HEK293 (cell line): ENCODE measurements around the gene LARGE1.

Experiments
- CTCF ChIA-PET: fragments of 350-600 bp; formaldehyde crosslinking; extraction: SDS; loops from one replicate; lab custom pipeline; 2021; ENCODE audit warnings: antibody characterized with exemption; lab: Yijun Ruan, JAX
- POLR2A ChIA-PET: fragments of 300-600 bp; formaldehyde crosslinking; extraction: SDS; loops from one replicate; lab custom pipeline; 2020; ENCODE audit warnings: antibody characterized with exemption, inconsistent platforms; lab: Yijun Ruan, JAX
- H3K27ac ChIP-seq: fragments of 200-500 bp; sonication (Bioruptor generic); 2 replicates; pipeline ENCODE4 v1.5.1; 2014; ENCODE audit warnings: low read depth, low read length, control low read depth, inconsistent platforms; ENCODE audit errors: extremely low read depth
- H3K36me3 ChIP-seq, 2 experiments: fragments of 200-500 bp in 1 of 2; sonication (Bioruptor generic) in 1 of 2; 1 replicate in 1 of 2; 2 replicates in 1 of 2; pipeline ENCODE4 v1.5.1; 2014 to 2017; ENCODE audit warnings: inconsistent platforms in 2 of 2, low read length in 2 of 2; ENCODE audit not compliant: control insufficient read depth in 2 of 2, insufficient read depth in 1 of 2
- H3K4me1 ChIP-seq: fragments of 200-500 bp; sonication (Bioruptor generic); 2 replicates; pipeline ENCODE4 v1.5.1; 2014; ENCODE audit warnings: mild to moderate bottlenecking, low read length, inconsistent platforms; ENCODE audit not compliant: control insufficient read depth, insufficient read depth
- H3K4me3 ChIP-seq: 2 replicates; pipeline ENCODE4 v1.5.1; 2011; ENCODE audit warnings: low read depth, mild to moderate bottlenecking, control low read depth, low read length, moderate library complexity
- H3K9me3 ChIP-seq: fragments of 200-500 bp; sonication (Bioruptor generic); 2 replicates; pipeline ENCODE4 v1.5.1; 2014; ENCODE audit warnings: low read depth, low read length, inconsistent platforms; ENCODE audit not compliant: control insufficient read depth, insufficient read depth
- HOXD13 ChIP-seq: sonication (generic); formaldehyde crosslinking; IDR thresholded peaks from 2 replicates; pipeline ENCODE4 v1.8.0; 2022; ENCODE audit warnings: missing genetic modification reagents, borderline replicate concordance
- KLF1 ChIP-seq: fragments of 450-650 bp; formaldehyde crosslinking; IDR thresholded peaks from 2 replicates; pipeline ENCODE4 v1.5.1; 2016; ENCODE audit warnings: missing biosample characterization, missing genetic modification characterization
- KLF9 ChIP-seq: fragments of 450-650 bp; formaldehyde crosslinking; IDR thresholded peaks from 2 replicates; pipeline ENCODE4 v1.5.1; 2016; ENCODE audit warnings: missing biosample characterization, missing genetic modification characterization, low read depth
- SETDB1 ChIP-seq: IDR thresholded peaks from one replicate; pipeline ENCODE4 v1.6.1; 2017; ENCODE audit warnings: mild to moderate bottlenecking, low read length, moderate library complexity, mixed read lengths; ENCODE audit not compliant: insufficient read length
- TRIM28 ChIP-seq: IDR thresholded peaks from 2 replicates; pipeline ENCODE4 v1.6.1; 2011; ENCODE audit warnings: low read length, control low read depth, borderline replicate concordance
- WT1 ChIP-seq: fragments of 450-650 bp; formaldehyde crosslinking; IDR thresholded peaks from 2 replicates; pipeline ENCODE4 v1.5.1; 2016; ENCODE audit warnings: missing biosample characterization, missing genetic modification characterization
- ZBTB17 ChIP-seq: fragments of 450-650 bp; formaldehyde crosslinking; IDR thresholded peaks from 2 replicates; pipeline ENCODE4 v1.5.1; 2016; ENCODE audit warnings: missing biosample characterization, missing genetic modification characterization
- ZFP37 ChIP-seq: fragments of 450-650 bp; formaldehyde crosslinking; IDR thresholded peaks from 2 replicates; pipeline ENCODE4 v1.5.1; 2016; ENCODE audit warnings: missing biosample characterization, missing genetic modification characterization
- ZNF133 ChIP-seq: fragments of 450-650 bp; formaldehyde crosslinking; IDR thresholded peaks from 2 replicates; pipeline ENCODE4 v1.5.1; 2016; ENCODE audit warnings: missing biosample characterization, missing genetic modification characterization
- ZNF16 ChIP-seq: fragments of 450-650 bp; formaldehyde crosslinking; IDR thresholded peaks from 2 replicates; pipeline ENCODE4 v1.5.1; 2016; ENCODE audit warnings: low read depth, missing biosample characterization, missing genetic modification characterization
- ZNF335 ChIP-seq: fragments of 450-650 bp; formaldehyde crosslinking; conservative IDR thresholded peaks from 2 replicates; pipeline ENCODE4 v1.5.1; 2016; ENCODE audit warnings: missing biosample characterization, missing genetic modification characterization
- ZNF350 ChIP-seq: fragments of 450-650 bp; formaldehyde crosslinking; IDR thresholded peaks from 2 replicates; pipeline ENCODE4 v1.5.0; 2017; ENCODE audit warnings: missing biosample characterization, mild to moderate bottlenecking, missing genetic modification characterization
- ZNF366 ChIP-seq: fragments of 450-650 bp; formaldehyde crosslinking; conservative IDR thresholded peaks from 2 replicates; pipeline ENCODE4 v1.5.1; 2016; ENCODE audit warnings: missing biosample characterization, missing genetic modification characterization
- ZNF473 ChIP-seq: fragments of 450-650 bp; formaldehyde crosslinking; IDR thresholded peaks from 2 replicates; pipeline ENCODE4 v1.5.1; 2017; ENCODE audit warnings: missing biosample characterization, missing genetic modification characterization
- ZNF510 ChIP-seq: fragments of 450-650 bp; formaldehyde crosslinking; IDR thresholded peaks from 2 replicates; pipeline ENCODE4 v1.5.1; 2018; ENCODE audit warnings: mild to moderate bottlenecking, missing genetic modification characterization, missing biosample characterization; ENCODE audit not compliant: insufficient replicate concordance
- ZNF514 ChIP-seq: fragments of 450-650 bp; formaldehyde crosslinking; IDR thresholded peaks from 2 replicates; pipeline ENCODE4 v1.5.1; 2016; ENCODE audit warnings: missing biosample characterization, missing genetic modification characterization
- ZNF548 ChIP-seq: fragments of 450-650 bp; formaldehyde crosslinking; IDR thresholded peaks from 2 replicates; pipeline ENCODE4 v1.5.1; 2016; ENCODE audit warnings: missing biosample characterization, missing genetic modification characterization
- ZNF555 ChIP-seq: fragments of 450-650 bp; formaldehyde crosslinking; conservative IDR thresholded peaks from 2 replicates; pipeline ENCODE4 v1.5.1; 2017; ENCODE audit warnings: missing biosample characterization, mild to moderate bottlenecking, missing genetic modification characterization, inconsistent platforms
- ZNF621 ChIP-seq: fragments of 450-650 bp; formaldehyde crosslinking; IDR thresholded peaks from 2 replicates; pipeline ENCODE4 v1.5.1; 2017; ENCODE audit warnings: missing biosample characterization, missing genetic modification characterization
- ZNF664 ChIP-seq: fragments of 450-650 bp; formaldehyde crosslinking; IDR thresholded peaks from 2 replicates; pipeline ENCODE4 v1.5.1; 2016; ENCODE audit warnings: missing biosample characterization, missing genetic modification characterization
- ZNF76 ChIP-seq: fragments of 450-650 bp; formaldehyde crosslinking; IDR thresholded peaks from 2 replicates; pipeline ENCODE4; 2016; ENCODE audit warnings: low read depth, missing biosample characterization, missing genetic modification characterization, borderline replicate concordance
- ZSCAN16 ChIP-seq: fragments of 450-650 bp; formaldehyde crosslinking; IDR thresholded peaks from 2 replicates; pipeline ENCODE4 v1.5.1; 2016; ENCODE audit warnings: missing biosample characterization, missing genetic modification characterization
- TF ChIP-seq, protein P1 (sequence below): fragments of 450-650 bp; formaldehyde crosslinking; IDR thresholded peaks from 2 replicates; pipeline ENCODE4 v1.5.1; 2016; ENCODE audit warnings: missing biosample characterization, missing genetic modification characterization
- TF ChIP-seq, protein P2 (sequence below): fragments of 450-650 bp; formaldehyde crosslinking; IDR thresholded peaks from 2 replicates; pipeline ENCODE4 v1.5.1; 2016; ENCODE audit warnings: missing biosample characterization, missing genetic modification characterization, low read depth
- TF ChIP-seq, protein P3 (sequence below): fragments of 450-650 bp; formaldehyde crosslinking; IDR thresholded peaks from 2 replicates; pipeline ENCODE4 v1.5.1; 2016; ENCODE audit warnings: missing biosample characterization, missing genetic modification characterization
- TF ChIP-seq, protein P4 (sequence below): fragments of 450-650 bp; formaldehyde crosslinking; IDR thresholded peaks from 2 replicates; pipeline ENCODE4 v1.5.1; 2017; ENCODE audit warnings: missing biosample characterization, missing genetic modification characterization

The LARGE1 gene

DNA sequence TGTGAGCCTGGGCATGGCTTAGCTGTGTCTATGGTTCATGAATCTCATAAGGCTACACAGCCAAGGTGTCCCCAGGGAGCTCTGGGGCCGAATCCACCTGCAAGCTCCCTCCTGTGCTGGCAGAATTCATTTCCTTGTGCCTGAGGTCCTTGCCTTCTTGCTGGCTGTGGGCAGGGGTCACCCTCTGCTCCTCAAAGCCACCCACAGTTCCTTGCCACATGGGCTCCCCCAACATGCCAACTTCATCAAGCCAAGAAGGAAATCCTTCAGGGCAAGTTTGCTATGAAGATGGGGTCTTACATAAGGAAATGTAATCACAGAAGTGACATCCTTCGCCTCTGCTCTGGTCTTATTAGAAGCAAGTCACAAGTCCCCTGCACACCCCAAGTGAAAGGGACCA, 24.8 kb downstream of the LARGE1 start:
- POLR2A ChIA-PET, result no interaction called here
- Histone ChIP-seq H3K27ac (no peak overlapping the region), H3K9me3 (no peaks in the 10 kb centered on the region), H3K36me3 (no peaks in the 10 kb centered on the region), H3K4me1 (peaks cover 3% of the 10 kb centered on the region), H3K4me3 (no peak overlapping the region)
- no peak for TF ChIP-seq ZFP37 (tag by site-specific recombination)
- TF ChIP-seq ZNF366, result no peak
- TF ChIP-seq, protein P1, sequence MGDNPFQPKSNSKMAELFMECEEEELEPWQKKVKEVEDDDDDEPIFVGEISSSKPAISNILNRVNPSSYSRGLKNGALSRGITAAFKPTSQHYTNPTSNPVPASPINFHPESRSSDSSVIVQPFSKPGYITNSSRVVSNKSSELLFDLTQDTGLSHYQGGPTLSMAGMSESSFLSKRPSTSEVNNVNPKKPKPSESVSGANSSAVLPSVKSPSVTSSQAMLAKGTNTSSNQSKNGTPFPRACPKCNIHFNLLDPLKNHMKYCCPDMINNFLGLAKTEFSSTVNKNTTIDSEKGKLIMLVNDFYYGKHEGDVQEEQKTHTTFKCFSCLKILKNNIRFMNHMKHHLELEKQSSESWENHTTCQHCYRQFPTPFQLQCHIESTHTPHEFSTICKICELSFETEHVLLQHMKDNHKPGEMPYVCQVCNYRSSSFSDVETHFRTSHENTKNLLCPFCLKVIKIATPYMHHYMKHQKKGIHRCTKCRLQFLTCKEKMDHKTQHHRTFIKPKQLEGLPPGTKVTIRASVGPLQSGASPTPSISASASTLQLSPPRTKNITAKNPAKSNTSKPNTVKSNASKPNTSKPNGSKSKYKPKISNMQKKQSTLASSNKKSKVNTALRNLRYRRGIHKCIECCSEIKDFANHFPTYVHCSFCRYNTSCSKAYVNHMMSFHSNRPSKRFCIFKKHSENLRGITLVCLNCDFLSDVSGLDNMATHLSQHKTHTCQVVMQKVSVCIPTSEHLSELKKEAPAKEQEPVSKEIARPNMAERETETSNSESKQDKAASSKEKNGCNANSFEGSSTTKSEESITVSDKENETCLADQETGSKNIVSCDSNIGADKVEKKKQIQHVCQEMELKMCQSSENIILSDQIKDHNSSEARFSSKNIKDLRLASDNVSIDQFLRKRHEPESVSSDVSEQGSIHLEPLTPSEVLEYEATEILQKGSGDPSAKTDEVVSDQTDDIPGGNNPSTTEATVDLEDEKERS (tag by site-specific recombination), result 0 out of 2 replicates have a peak, but pooled peaks have one; percentile 14
- TF ChIP-seq ZBTB17 (tag by site-specific recombination), result no peak
- no peak for TF ChIP-seq ZNF473 (tag by site-specific recombination)
- TF ChIP-seq TRIM28, result no peak
- TF ChIP-seq KLF9, result no peak
- no peak for TF ChIP-seq ZNF514 (tag by site-specific recombination)
- no peak for TF ChIP-seq ZSCAN16 (tag by site-specific recombination)
- peak; percentile 32 for TF ChIP-seq SETDB1
- CTCF ChIA-PET, result no interaction called here

DNA sequence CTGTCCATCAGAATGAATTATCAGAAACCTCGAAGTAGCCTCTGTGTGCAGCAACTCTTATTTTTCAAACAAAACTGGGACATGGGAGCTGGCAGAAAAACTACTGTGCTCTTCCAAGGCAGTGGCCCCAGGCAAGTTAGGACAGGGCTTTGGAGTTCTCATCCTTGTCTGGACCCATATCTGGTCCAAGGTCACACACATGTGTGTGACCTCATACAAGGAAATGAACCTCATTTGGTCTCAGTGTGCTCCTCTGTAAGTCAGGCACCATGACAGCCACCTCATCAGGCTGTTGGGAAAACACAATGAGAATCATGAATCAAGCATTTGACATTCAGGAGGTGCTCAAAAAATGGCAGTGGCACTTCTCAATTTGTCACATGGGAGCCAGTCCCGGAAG, 25.8 kb downstream of the LARGE1 start:
- TF ChIP-seq, protein P2, sequence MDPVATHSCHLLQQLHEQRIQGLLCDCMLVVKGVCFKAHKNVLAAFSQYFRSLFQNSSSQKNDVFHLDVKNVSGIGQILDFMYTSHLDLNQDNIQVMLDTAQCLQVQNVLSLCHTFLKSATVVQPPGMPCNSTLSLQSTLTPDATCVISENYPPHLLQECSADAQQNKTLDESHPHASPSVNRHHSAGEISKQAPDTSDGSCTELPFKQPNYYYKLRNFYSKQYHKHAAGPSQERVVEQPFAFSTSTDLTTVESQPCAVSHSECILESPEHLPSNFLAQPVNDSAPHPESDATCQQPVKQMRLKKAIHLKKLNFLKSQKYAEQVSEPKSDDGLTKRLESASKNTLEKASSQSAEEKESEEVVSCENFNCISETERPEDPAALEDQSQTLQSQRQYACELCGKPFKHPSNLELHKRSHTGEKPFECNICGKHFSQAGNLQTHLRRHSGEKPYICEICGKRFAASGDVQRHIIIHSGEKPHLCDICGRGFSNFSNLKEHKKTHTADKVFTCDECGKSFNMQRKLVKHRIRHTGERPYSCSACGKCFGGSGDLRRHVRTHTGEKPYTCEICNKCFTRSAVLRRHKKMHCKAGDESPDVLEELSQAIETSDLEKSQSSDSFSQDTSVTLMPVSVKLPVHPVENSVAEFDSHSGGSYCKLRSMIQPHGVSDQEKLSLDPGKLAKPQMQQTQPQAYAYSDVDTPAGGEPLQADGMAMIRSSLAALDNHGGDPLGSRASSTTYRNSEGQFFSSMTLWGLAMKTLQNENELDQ, result no peak
- TF ChIP-seq KLF1 (no peak), ZNF555 (tag by site-specific recombination) (no peak), ZNF76 (no peak), ZNF133 (tag by site-specific recombination) (no peak), ZNF664 (tag by site-specific recombination) (no peak), KLF9 (no peak)
- Histone ChIP-seq H3K9me3 (no peaks in the 10 kb centered on the region), H3K4me1 (peaks cover 4% of the 10 kb centered on the region; the same call in 1 of the 2 replicates), H3K36me3 (no peaks in the 10 kb centered on the region), H3K27ac (no peak overlapping the region), H3K4me3 (no peak overlapping the region)
- CTCF ChIA-PET, result no interaction called here
- POLR2A ChIA-PET, result no interaction called here

DNA sequence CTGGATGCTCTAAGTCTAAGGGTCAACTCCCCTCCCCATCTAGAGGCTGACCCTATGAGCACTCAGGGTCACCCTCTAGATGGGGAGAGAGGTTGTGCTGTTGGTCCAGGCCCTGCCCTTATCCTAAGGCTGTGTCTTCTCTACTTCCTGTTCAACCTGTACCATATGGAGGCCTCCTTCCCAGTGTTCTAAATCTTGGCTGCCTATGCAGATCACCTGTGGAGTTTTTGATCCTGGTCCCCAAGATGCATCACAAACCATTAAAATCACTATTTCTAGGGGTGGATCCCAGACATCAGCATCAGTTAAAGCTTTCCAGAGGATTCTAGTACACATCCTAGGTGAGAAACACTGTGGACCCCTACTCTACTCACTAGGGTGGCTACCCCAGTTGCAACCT, 26.2 kb downstream of the LARGE1 start:
- Histone ChIP-seq H3K9me3 (no peaks in the 10 kb centered on the region), H3K4me3 (no peak overlapping the region), H3K27ac (no peak overlapping the region), H3K4me1 (peaks cover 4% of the 10 kb centered on the region; the same call in 1 of the 2 replicates), H3K36me3 (no peaks in the 10 kb centered on the region)
- CTCF ChIA-PET, result no interaction called here
- POLR2A ChIA-PET, result no interaction called here
- TF ChIP-seq ZNF555 (tag by site-specific recombination), result no peak
- no peak for TF ChIP-seq WT1 (tag by site-specific recombination)
- TF ChIP-seq ZNF16, result no peak
- no peak for TF ChIP-seq ZNF510 (tag by site-specific recombination)
- no peak for TF ChIP-seq ZNF366
- no peak for TF ChIP-seq ZNF76
- TF ChIP-seq ZNF548, result no peak
- TF ChIP-seq HOXD13 (CRISPR knock-in tag), result no peak
- no peak for TF ChIP-seq ZNF335 (tag by site-specific recombination)
- no peak for TF ChIP-seq ZNF621 (tag by site-specific recombination)
- TF ChIP-seq ZNF350 (tag by site-specific recombination), result no peak
- TF ChIP-seq, protein P3, sequence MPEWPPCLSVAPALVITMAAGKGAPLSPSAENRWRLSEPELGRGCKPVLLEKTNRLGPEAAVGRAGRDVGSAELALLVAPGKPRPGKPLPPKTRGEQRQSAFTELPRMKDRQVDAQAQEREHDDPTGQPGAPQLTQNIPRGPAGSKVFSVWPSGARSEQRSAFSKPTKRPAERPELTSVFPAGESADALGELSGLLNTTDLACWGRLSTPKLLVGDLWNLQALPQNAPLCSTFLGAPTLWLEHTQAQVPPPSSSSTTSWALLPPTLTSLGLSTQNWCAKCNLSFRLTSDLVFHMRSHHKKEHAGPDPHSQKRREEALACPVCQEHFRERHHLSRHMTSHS (tag by site-specific recombination), result no peak
- TF ChIP-seq, protein P4, sequence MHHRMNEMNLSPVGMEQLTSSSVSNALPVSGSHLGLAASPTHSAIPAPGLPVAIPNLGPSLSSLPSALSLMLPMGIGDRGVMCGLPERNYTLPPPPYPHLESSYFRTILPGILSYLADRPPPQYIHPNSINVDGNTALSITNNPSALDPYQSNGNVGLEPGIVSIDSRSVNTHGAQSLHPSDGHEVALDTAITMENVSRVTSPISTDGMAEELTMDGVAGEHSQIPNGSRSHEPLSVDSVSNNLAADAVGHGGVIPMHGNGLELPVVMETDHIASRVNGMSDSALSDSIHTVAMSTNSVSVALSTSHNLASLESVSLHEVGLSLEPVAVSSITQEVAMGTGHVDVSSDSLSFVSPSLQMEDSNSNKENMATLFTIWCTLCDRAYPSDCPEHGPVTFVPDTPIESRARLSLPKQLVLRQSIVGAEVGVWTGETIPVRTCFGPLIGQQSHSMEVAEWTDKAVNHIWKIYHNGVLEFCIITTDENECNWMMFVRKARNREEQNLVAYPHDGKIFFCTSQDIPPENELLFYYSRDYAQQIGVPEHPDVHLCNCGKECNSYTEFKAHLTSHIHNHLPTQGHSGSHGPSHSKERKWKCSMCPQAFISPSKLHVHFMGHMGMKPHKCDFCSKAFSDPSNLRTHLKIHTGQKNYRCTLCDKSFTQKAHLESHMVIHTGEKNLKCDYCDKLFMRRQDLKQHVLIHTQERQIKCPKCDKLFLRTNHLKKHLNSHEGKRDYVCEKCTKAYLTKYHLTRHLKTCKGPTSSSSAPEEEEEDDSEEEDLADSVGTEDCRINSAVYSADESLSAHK (tag by site-specific recombination), result no peak
